HG03045 (cell line): ENCODE measurements around the gene LEMD3.
A peak's percentile ranks its signal among the peaks of the same experiment; 100 is the strongest.

Source experiments
- ATAC-seq: cut with Tn5 transposase; IDR thresholded peaks from one replicate; pipeline ENCODE4 v1.9.1; 2021; ENCODE audit warnings: mild to moderate bottlenecking, moderate library complexity; ENCODE audit not compliant: unreplicated experiment

LEMD3 gene

DNA sequence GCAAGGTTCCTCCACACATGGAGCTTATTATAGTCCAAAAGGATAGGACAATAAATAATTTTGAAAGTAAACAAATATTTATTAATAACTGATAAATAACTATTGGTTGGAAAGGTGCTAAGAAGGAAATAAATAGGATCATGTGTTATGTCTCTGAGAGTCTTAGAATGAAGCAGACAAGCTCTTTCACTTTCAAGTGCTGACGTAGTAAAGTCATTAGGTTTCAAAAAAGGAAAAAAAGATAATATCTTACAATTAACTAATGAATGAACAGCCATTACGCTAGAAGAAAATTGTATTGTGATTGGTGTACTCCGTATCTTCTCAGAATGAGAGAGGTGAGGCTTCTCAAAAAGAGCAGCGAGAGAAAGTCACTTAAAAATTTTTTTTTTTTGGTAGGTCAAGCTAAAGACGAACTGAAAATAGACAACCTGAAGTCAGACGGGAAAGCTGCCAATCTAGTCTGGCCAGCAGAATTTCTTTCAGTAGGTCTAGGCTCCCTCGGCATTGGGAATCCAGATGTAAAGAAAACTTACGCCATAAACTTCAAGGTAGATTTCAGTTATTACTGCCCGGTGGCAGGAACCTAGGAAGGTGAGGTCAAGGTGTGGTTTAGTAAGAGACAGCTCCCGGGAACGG lies 583 bp upstream of the LEMD3 start:
- peak; percentile 0 for ATAC-seq

DNA sequence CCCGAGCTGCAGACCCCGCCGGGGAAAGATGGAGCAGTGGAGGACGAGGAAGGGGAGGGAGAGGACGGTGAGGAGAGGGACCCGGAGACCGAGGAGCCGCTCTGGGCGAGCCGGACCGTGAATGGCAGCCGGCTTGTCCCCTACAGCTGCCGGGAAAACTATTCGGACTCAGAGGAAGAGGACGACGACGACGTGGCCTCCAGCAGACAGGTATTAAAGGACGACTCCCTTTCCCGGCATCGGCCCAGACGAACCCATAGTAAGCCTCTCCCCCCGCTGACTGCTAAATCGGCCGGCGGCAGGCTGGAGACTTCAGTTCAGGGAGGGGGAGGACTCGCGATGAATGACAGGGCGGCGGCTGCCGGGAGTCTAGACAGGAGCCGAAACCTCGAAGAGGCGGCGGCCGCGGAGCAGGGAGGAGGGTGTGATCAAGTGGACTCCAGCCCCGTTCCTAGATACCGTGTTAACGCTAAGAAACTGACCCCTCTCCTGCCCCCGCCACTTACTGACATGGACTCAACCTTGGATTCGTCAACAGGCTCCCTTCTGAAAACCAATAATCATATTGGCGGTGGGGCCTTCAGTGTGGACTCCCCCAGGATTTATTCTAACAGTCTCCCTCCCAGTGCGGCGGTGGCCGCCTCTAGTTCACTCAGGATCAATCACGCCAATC lies 962 bp downstream of the LEMD3 start:
- peak; percentile 55 for ATAC-seq

DNA sequence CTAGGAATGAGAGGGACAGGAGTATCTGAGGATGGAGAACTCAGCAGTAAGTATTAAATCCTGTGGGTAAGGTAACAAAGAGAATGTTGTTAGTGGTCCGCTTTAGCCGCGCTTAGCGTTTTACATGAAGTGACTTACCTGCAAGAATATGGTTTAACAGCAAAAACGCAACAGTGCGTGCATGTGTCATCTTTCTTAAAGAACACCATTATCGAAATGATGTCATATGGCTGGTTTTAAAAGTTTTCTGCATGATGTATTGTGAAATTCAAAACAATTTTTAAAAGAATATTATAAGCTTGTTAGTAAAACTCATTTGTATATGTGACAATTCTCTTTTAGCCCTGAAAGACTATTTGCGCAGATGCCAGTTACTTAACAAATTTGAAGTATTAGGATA lies 1.7 kb downstream of the LEMD3 start:
- ATAC-seq = no peak

DNA sequence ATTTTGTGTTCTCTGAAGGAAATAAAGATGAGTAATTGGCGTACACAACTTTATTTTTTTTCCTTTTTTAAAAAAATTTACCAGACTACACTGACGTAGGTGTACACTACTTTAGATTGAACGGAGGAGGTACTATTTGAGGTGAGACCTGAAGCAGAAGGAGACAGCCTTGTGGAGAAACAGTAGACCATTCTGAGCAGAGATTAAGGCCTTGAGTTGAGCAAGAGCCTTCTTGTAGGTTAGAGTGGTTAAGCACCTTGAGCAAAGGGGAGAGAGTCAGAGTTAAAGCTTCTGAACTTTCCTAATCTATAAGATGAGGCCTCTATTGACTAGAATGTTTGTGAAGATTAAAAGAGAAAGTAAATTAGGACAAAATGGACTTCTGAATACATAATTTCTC lies 2.5 kb downstream of the LEMD3 start:
- ATAC-seq = no peak

DNA sequence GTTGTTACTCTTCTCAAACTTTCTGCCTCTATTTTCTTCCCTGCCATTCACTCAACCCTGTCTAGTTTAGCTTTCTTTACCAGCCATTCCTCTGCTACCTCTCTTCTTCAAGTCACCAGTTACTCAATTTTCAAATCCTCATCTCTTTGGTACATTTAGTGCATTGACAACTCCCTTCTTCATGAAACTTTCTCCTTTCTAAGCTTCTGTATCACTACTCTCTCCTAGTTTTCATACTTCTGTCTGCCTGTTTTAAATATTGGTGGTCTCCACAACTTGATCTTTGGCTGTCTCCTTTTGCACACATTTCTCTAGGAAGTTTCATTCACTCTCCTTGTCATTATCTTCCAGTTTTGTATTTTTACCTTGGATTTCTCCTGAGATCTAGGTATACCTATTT lies 6.0 kb downstream of the LEMD3 start:
- no peak for ATAC-seq

DNA sequence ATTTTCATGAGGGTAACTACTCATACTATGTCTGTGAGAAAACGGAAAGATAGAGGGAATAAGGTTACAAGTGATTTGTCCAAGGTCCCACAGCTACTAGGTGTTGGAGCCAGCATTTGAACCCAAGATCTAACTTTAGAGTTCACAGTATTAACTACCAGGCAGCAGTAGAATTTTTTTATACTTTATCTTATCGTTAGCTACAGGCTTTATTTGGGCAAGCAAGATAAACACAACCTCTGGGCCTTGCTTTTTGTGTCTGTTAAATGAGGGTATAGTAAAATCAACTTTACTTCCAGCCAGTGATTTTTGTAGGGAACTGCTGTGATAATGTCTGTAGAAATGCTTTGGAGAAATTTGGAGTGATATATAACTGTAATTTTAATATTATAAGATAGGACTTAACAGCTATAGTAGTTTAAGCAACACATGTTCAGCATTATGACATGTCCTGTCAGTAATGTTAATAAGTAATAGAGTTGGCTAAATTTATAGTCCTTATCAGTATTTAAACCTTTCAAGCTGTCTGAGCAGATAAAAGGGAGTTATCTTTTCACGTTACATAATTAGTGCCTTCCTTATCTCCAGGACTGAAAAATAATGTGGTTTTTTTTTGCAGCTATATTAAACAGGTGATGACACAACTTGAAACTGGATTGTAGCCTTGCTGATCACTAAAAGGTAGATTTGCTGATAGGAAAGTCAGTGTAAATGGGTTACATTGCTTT lies 12.8 kb downstream of the LEMD3 start:
- ATAC-seq = no peak

DNA sequence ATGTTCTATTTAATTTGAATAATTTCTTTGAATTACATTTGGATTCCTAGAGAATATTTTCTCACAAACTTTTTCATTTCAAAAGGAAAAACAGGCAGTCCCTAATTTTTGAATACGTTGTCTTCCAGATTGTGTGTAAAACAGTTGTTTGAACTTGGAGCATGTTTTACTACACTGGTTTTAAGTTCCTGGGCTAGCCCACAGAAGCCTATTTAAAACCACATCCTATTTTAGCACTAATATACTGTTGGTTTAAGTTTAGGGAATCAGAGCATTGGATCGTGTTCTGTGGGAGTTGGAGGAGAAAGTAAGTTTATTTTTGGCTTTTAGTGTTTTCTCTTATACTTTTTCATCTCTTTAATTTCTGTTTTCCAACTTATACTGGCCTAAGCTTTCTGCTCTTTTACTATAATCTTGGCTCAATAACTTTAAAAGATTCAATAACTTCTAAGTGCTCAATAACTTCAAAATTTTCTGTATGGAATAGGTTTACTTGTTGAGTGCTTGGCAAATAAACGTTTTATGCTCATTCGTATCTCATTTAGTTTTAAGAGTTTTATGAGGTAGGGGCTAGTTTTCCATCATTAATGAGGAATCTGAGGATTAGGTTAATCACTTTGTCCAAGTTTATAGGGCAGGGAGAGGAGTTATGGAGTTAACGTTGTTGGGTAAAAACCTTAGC lies 14.9 kb downstream of the LEMD3 start:
- ATAC-seq = no peak

DNA sequence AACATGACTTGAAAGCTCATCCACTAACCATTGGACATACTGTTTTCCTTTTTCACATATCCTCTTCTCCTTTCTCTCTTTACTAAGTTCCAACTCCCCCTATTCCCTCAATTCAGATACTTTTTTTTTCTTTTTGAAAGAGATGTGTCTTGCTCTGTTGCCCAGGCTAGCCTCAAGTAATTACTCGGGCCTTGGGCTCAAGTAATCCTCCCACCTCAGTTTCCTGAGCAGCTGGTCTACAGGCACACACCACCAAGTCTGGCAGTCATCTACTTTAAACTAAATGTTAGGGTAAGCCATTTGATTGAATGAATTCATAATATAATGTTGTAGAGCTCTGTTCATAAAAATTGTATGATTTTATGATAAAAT lies 15.5 kb downstream of the LEMD3 start:
- ATAC-seq = no peak

DNA sequence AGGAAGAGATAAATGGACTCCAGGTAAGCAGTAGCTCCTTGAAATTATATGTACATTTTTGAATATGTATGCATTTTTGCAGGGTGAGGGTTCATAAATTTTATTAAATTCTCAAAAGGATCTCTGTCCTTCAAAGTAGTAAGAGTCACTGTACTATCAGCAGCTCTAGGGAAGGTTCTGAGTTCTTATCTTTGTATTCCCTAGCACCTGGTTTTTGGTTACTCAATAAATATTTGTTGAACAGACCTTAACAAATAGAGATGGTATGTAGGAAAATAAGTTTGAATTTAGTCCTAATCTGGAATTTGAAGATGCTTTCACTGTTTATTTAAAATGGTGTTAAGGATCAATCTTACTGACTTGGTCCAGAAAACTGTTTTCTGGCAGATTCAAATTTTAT lies 18.3 kb downstream of the LEMD3 start:
- no peak for ATAC-seq

DNA sequence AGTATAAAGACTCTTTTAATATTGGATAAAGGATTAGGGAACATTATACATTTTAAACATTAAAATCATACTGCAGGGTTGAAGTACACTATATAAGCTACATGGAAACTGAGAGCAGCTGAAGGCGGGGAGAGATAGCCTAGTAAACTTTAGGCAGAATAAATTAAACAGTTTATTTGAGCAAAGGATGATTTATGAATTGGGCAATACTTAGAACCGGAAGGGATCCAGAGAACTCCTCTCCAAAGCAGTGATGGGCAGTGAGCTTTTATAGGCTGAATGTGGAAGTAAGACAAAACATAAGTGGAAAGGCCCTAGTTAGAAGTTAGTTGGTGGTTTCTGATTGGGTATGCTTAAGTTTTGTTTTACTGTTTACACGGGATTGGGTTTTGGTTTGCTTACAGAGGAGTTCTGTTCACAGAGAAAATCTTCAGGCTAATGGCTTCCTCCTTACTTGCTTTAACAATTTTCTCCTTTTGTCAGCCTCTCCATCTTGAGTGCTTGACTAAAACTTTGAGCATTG lies 18.9 kb downstream of the LEMD3 start:
- peak; percentile 66 for ATAC-seq

DNA sequence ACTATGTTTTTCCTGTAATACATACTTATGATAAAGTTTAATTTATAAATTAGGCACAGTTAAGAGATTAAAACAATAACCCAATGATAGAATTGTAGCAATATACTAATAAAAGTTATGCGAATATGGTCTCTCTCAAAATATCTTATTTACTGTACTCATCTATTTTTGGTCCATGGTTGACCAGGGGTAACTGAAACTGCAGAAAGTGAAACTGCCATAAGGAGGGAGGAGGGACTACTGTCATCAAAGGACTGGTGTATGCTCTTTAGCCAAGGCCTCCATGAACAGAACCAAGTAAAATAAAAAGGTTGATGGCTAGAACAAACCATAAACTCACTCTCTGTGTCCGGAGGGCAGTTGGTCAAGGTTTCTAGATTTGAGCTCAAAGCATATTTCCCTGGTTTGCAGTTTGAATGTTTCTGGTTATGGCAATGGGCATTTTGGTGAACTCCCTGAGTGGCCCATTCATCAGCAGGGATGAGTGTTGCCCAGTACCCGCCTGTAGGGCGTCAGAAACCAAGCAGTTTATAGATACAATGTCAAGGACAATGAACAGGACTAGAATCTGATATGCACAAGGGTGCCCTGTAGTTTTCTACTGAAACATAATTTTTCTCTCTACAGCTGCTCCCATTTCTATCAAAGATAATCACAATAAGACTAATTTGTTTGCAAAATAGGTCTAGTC lies 19.8 kb downstream of the LEMD3 start:
- peak; percentile 88 for ATAC-seq

DNA sequence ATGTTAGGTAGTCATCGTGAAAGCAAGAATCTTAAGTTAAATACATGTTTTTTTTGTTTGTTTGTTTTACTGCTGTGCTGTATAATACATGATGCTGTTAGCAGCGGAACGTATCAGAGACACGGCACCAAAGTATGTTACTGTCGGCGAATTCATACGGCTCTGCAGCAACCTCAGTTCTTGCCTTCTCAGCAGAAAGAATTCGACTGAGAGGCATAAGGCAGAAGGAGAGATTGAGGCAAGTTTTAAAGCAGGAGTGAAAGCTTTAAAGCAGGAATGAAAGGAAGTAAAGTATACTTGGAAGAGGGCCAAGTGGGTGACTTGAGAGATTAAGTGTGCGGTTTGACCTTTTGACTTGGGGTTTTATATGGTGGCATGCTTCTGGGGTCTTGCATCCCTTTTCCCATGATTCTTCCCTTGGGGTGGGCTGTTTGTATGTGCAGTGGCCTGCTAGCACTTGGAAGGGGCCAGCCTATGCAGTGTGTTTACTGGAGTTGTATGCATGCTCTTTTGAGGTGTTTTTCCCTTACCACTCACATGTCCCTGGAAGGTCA lies 23.7 kb downstream of the LEMD3 start:
- no peak for ATAC-seq

DNA sequence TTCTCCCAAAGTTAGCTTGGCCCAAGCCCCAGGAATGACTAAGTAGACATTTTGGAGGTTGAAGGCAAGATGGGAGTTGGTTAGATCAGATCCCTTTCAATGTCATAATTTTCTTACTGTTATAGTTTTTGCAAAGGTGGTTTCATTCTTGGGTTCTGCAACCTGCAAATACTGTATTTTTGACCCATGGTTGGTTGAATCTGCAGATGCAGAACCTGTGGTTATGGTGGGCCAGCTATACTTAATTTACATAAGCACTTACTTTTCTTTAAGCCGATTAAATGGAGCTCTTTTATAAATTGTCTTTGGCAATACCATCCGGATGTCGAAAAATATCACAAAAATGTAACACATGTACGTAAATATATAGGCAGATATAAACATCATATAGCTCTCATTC lies 25.6 kb downstream of the LEMD3 start:
- ATAC-seq = no peak

DNA sequence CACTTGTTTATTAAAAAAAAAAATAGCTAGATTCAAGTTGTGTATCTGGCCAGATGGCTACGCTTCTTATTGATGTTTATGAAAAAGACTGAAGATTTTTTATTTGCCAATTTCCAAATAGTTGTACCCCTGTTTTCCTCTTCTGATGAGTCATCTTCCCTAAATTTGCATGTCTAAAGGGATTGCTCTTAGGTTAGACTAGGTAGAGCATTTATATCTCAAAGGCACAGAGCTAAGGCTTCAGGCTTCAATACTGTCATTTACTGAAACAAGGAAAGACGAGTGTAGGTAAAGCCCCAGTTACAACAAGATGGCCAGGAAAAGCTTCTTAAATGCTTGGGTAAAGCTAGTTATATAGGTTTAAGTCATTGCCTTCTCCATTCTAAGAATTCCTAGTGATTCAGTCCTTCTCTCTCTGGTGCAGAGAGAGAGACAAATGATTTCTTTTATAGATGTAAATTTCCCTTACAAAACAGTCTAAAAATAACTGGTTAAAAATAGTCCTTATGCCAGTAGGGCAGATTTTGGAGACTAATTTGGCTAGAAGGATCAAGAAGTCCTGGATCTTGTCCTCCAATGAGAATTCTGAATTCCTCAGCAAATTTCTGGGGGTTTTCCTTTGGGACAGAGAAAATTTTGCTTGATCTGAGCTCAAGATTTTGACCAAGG lies 26.1 kb downstream of the LEMD3 start:
- ATAC-seq = no peak

DNA sequence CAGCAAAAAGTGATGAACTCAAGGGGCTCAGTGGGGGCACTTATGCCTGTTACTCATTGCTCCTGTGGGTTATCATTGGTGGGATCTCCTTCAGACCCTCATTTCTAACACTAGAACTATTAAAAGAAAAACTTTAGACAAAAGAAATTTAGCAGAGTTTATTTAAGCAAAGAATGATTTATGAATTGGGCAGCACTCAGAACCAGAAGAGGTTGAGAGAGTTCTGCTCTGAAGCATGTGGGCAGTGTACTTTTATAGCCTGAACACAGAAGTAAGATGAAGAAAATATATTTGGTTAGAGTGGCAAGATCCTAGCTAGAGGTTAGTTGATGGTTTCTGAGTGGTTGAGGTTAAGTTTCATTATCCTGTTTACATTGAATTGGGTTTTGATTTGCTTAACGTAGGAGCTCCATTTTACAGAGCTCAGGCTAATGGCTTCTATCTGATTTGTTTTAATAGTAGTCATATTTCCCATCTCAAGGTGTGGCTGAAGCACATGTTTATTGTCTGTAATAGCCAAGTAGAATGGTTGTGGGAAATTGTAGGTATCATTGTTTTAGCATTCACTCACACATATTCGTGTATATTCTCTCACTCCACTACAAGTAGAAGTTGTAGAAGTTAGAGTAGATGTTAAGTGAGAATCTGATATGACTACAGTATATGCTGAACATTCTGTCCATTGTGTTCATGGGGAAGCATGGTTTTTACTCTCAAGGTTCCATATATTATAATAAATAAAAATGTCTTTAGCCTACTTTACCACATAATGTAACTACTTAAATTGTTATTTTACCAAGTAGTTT lies 27.6 kb downstream of the LEMD3 start:
- ATAC-seq = no peak

DNA sequence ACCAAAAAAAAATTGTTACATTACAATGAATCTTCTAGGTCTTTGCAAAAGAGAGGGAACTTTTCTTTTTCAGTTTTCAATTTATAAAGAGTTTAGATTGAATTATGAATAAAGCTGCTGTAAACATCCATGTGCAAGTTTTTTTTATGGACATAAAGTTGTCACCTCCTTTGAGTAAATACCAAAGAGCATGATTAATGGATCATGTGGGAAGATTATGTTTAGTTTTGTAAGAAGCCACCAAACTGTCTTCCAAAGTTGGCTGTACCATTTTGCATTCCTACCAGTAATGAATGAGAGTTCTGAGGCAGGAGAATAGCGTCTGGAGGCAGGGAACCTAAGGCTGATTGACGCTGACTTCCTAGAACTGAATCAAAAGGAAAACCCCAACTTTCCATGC lies 30.2 kb downstream of the LEMD3 start:
- no peak for ATAC-seq

DNA sequence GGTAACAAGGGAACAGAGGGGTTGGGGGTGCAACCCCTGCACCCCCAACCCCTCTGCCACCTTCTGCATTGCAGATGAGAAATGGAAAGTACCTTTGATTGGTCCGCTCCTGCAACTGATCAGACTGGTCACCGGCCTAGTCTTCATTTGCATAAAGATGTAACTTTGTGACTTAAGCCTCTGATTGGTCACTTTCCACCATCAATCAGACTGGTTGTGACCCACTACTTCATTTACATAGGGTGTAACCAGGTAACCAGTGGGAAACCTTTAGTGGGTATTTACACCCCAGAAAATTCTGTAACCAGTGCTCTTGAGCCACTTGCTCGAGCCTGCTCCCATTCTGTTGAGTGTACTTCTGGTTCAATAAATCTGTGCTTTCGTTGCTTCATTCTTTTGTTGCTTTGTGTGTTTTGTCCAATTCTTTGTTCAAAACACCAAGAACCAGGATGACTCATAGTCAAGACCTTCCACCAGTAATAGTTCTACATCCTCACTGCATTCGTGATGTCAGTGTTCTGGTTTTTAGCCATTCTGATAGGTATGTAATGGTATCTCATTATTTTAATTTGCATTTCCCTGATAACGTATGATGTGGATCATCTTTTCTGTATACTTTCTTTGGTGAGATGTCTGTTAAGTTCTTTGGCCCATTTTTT lies 30.8 kb downstream of the LEMD3 start:
- ATAC-seq = no peak

DNA sequence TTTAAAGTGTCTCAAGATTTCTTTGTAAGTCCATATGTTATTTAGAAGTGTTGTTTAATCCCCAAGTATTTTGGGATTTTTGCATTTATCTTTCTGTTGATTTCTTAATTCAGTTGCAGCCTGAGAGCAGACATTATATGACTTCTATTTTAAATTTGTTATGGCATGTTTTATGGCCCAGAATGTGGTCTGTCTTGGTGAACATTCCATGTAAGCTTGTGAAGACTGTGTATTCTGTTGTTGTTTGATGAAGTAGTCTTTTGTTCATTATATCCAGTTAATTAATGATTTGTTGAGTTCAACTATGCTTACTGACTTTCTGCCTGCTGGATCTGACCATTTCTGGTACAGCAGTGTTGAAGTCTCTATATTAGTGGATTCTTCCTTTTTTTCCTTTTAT lies 34.0 kb downstream of the LEMD3 start:
- ATAC-seq = no peak
